HCT116 (cell line): ENCODE measurements around the gene CELF2. TPM values are rescaled to one million over a fixed set of nuclear protein-coding genes. Genes with fewer than 3 reads are reported as not detected.

Source experiments
- ATAC-seq: fragments of 200-7000 bp; cut with Tn5 transposase; 2 replicates; pipeline ENCODE4 v1.9.1; 2020; ENCODE audit warnings: mild to moderate bottlenecking, moderate library complexity
- BruUV-seq: library from RNA; stranded (reverse); fragments of 400-500 nt; replicated peaks from 2 replicates; lab custom pipeline; 2021; lab: Mats Ljungman, UMichigan
- CTCF ChIA-PET: fragments of 300-600 bp; sonication (Branson Sonifier 250); formaldehyde crosslinking; loops from one replicate; lab custom pipeline; 2021; ENCODE audit warnings: antibody characterized with exemption; lab: Charles Lee
- POLR2A ChIA-PET: fragments of 300-600, 350-600 bp; sonication (Branson Sonifier 250); formaldehyde crosslinking; loops from one replicate; lab custom pipeline; 2021; ENCODE audit warnings: antibody characterized with exemption; lab: Charles Lee
- RAD21 ChIA-PET, 2 experiments: fragments of 300-600 bp; sonication (Branson Sonifier 250); formaldehyde crosslinking; loops; one replicate each; lab custom pipeline; 2023; ENCODE audit warnings: low total read pairs in 2 of 2; ENCODE audit not compliant: uncharacterized antibody in 2 of 2, unreplicated experiment in 2 of 2, low non-redundant PET in 1 of 2; lab: Charles Lee
- DNase-seq: peaks from one replicate; pipeline ENCODE4 v3.0.0-alpha.2; 2010; ENCODE audit warnings: low read depth, low spot score
- H2AFZ ChIP-seq: fragments of 200-600 bp; shearing (Covaris generic), sonication (generic); 2 replicates; pipeline ENCODE4 v1.6.1; 2017; ENCODE audit warnings: low read depth, mixed run types, mixed read lengths, antibody characterized with exemption, low read length; ENCODE audit not compliant: poor library complexity, severe bottlenecking
- H3K27ac ChIP-seq: 2 replicates; pipeline ENCODE4 v1.5.1; 2012; ENCODE audit warnings: low read depth, low read length
- H3K27me3 ChIP-seq: fragments of 200-600 bp; sonication (generic); 2 replicates; pipeline ENCODE4 v1.6.1; 2016; ENCODE audit warnings: mixed run types, low read length, mixed read lengths; ENCODE audit not compliant: insufficient read depth
- H3K36me3 ChIP-seq, 2 experiments: fragments of 200-500 bp in 1 of 2; fragments of 200-600 bp in 1 of 2; sonication (Bioruptor generic) in 1 of 2; sonication (generic) in 1 of 2; 2 replicates each; pipeline versions ENCODE4 v1.5.1 to v1.6.1; 2014 to 2016; ENCODE audit warnings: low read length in 2 of 2, inconsistent platforms in 1 of 2, mixed read lengths in 1 of 2, mixed run types in 1 of 2; ENCODE audit not compliant: insufficient read depth in 2 of 2, control insufficient read depth in 1 of 2
- H3K4me1 ChIP-seq, 2 experiments: fragments of 200-600 bp in 1 of 2; sonication (generic) in 1 of 2; 2 replicates each; pipeline versions ENCODE4 v1.5.1 to v1.6.1; 2012 to 2017; ENCODE audit warnings: low read length in 2 of 2, inconsistent platforms in 1 of 2, mild to moderate bottlenecking in 1 of 2, mixed read lengths in 1 of 2, mixed run types in 1 of 2, moderate library complexity in 1 of 2; ENCODE audit not compliant: insufficient read depth in 2 of 2, control insufficient read depth in 1 of 2
- H3K4me2 ChIP-seq: fragments of 200-600 bp; sonication (generic); 2 replicates; pipeline ENCODE4 v1.6.1; 2017; ENCODE audit warnings: mixed run types, low read length, mixed read lengths
- H3K4me3 ChIP-seq, 2 experiments: fragments of 200-600 bp in 1 of 2; sonication (generic) in 1 of 2; replicated peaks in 1 of 2; 2 replicates each; pipeline ENCODE4 v1.5.1; 2011 to 2016; ENCODE audit warnings: low read length in 2 of 2, control low read depth in 1 of 2, low read depth in 1 of 2, mild to moderate bottlenecking in 1 of 2, mixed read lengths in 1 of 2, mixed run types in 1 of 2
- H3K79me2 ChIP-seq: fragments of 200-600 bp; sonication (generic); 2 replicates; pipeline ENCODE4 v1.6.1; 2017; ENCODE audit warnings: mild to moderate bottlenecking, mixed run types, low read length, moderate library complexity, mixed read lengths; ENCODE audit not compliant: insufficient read depth
- H3K9ac ChIP-seq: fragments of 200-600 bp; sonication (generic); 2 replicates; pipeline ENCODE4 v1.6.1; 2016; ENCODE audit warnings: low read length, mixed read lengths
- H3K9me2 ChIP-seq: fragments of 200-600 bp; sonication (generic), shearing (Covaris generic); 2 replicates; pipeline ENCODE4 v1.6.1; 2017; ENCODE audit warnings: mixed run types, mild to moderate bottlenecking, moderate library complexity; ENCODE audit not compliant: insufficient read depth
- H3K9me3 ChIP-seq, 2 experiments: fragments of 200-500 bp in 1 of 2; fragments of 200-600 bp in 1 of 2; sonication (Bioruptor generic) in 1 of 2; sonication (generic) in 1 of 2; 2 replicates each; pipeline ENCODE4 v1.6.1; 2014 to 2017; ENCODE audit warnings: low read length in 2 of 2, mixed read lengths in 2 of 2, inconsistent platforms in 1 of 2, low read depth in 1 of 2, mild to moderate bottlenecking in 1 of 2, mixed run types in 1 of 2, moderate library complexity in 1 of 2; ENCODE audit not compliant: control insufficient read depth in 1 of 2, insufficient read depth in 1 of 2
- H4K20me1 ChIP-seq: fragments of 200-600 bp; sonication (generic), shearing (Covaris generic); 2 replicates; pipeline ENCODE4 v1.6.1; 2017; ENCODE audit warnings: mixed run types, mild to moderate bottlenecking, moderate library complexity; ENCODE audit not compliant: insufficient read depth
- CBX3 ChIP-seq: IDR thresholded peaks from 2 replicates; pipeline ENCODE4 v1.6.1; 2012; ENCODE audit warnings: low read depth
- CEBPB ChIP-seq: IDR thresholded peaks from 2 replicates; pipeline ENCODE4 v1.6.1; 2012; ENCODE audit warnings: low read depth
- CTCF ChIP-seq, 3 experiments: fragments of 200-600 bp in 1 of 3; sonication (generic) in 1 of 3; IDR thresholded peaks in 2 of 3; conservative IDR thresholded peaks in 1 of 3; 2 replicates each; pipeline ENCODE4 v1.5.1; 2012 to 2017; ENCODE audit warnings: low read depth in 2 of 3, low read length in 2 of 3, antibody characterized with exemption in 1 of 3, borderline replicate concordance in 1 of 3, control low read depth in 1 of 3, mild to moderate bottlenecking in 1 of 3, mixed read lengths in 1 of 3, mixed run types in 1 of 3, moderate library complexity in 1 of 3; ENCODE audit not compliant: insufficient read depth in 1 of 3
- EGR1 ChIP-seq: IDR thresholded peaks from 2 replicates; pipeline ENCODE4 v1.6.1; 2012; ENCODE audit warnings: low read depth
- EZH2 ChIP-seq: fragments of 200-600 bp; sonication (generic); IDR thresholded peaks from 2 replicates; pipeline ENCODE4 v1.6.1; 2017; ENCODE audit warnings: antibody characterized with exemption, mixed run types
- EZH2phosphoT487 ChIP-seq: fragments of 200-600 bp; IDR thresholded peaks from 2 replicates; pipeline ENCODE4 v1.6.1; 2018; ENCODE audit warnings: antibody characterized with exemption, borderline replicate concordance
- FOSL1 ChIP-seq: IDR thresholded peaks from 2 replicates; pipeline ENCODE4 v1.6.1; 2012; ENCODE audit warnings: low read depth
- MAX ChIP-seq: IDR thresholded peaks from 2 replicates; pipeline ENCODE4 v1.6.1; 2012
- POLR2A ChIP-seq: IDR thresholded peaks from 2 replicates; pipeline ENCODE4 v1.7.0; 2011; ENCODE audit warnings: borderline replicate concordance; ENCODE audit not compliant: insufficient read depth, insufficient read length; ENCODE audit errors: extremely low read depth
- POLR2AphosphoS5 ChIP-seq: IDR thresholded peaks from 2 replicates; pipeline ENCODE4 v1.6.1; 2011; ENCODE audit warnings: mild to moderate bottlenecking, low read depth, low read length, moderate library complexity
- REST ChIP-seq: IDR thresholded peaks from 2 replicates; pipeline ENCODE4 v1.6.1; 2012; ENCODE audit warnings: low read depth
- SIN3A ChIP-seq: IDR thresholded peaks from 2 replicates; pipeline ENCODE4 v1.6.1; 2012; ENCODE audit warnings: low read depth
- SP1 ChIP-seq: IDR thresholded peaks from 2 replicates; pipeline ENCODE4 v1.6.1; 2012; ENCODE audit warnings: low read depth
- ZFX ChIP-seq: fragments of 450-650 bp; IDR thresholded peaks from 2 replicates; pipeline ENCODE4 v1.6.1; 2017
- ZNF274 ChIP-seq: fragments of 200-500 bp; sonication (Bioruptor generic); IDR thresholded peaks from 2 replicates; pipeline ENCODE4 v1.6.1; 2014; ENCODE audit warnings: mild to moderate bottlenecking, low read depth, low read length, inconsistent platforms
- intact Hi-C: fragments of 100-400 bp; cut with micrococcal nuclease; formaldehyde crosslinking; loops from 2 replicates; pipeline ENCODE4 v1.10.0; 2022
- total RNA-seq: library from RNA; stranded (reverse); gene quantifications from one replicate; pipeline ENCODE4 v1.2.1, GENCODE V29; 2021; ENCODE audit not compliant: unreplicated experiment

Gene CELF2
- total RNA-seq, 1 experiment from 2014 or later = 0.66 TPM

DNA sequence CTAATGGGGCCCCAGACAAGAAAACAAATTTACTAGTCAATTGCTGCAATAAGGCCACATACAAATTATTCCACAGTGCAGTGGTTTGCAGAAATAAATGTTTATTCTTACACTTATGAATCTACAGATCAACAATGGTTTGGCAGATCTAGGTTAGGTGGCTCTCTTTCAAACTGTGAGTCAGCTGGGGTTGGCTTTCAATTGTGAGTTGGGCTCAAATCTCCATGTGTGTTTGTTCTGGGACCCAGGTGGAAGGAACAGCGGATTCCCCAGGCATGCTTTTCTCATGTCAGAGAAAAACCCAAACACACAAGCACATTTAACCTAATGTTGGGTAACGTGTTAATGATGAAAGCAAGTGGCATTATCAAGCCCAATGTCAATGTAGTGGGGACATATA is 25.6 kb upstream of the CELF2 start (continued):
- TF ChIP-seq REST (no peak), EGR1 (no peak), CBX3 (no peak), POLR2A (no peak)
- TF ChIP-seq, all 23 proteins: peak for 0

- ATAC-seq (no peak), DNase-seq (no peak)
- Histone ChIP-seq H3K27ac (no peak overlapping the region), H3K27me3 (no peaks in the 10 kb centered on the region), H3K9me3 (peaks cover 4% of the 10 kb centered on the region in 2 experiments; a peak in 2 of 4 replicates), H4K20me1 (no peaks in the 10 kb centered on the region), H3K36me3 (no peaks in the 10 kb centered on the region), H2AFZ (no peak overlapping the region), H3K4me3 (no peak overlapping the region), H3K9me2 (no peaks in the 10 kb centered on the region), H3K9ac (no peak overlapping the region), H3K4me1 (no peaks in the 10 kb centered on the region), H3K4me2 (no peak overlapping the region), H3K79me2 (no peaks in the 10 kb centered on the region)
- intact Hi-C loops = no loop called here
- ChIA-PET RAD21 (no interaction called here), CTCF (no interaction called here), POLR2A (no interaction called here)
- BruUV-seq = no TSS peak
- no peak for TF ChIP-seq POLR2AphosphoS5
- no peak for TF ChIP-seq FOSL1
- no peak for TF ChIP-seq MAX
- TF ChIP-seq CEBPB = no peak
- TF ChIP-seq EZH2phosphoT487 = no peak
- no peak for TF ChIP-seq EZH2
- TF ChIP-seq EGR1 = no peak
- no peak for TF ChIP-seq POLR2A
- TF ChIP-seq ZFX = no peak
- no peak for TF ChIP-seq REST
- no peak for TF ChIP-seq SP1
- TF ChIP-seq CTCF (IDR thresholded peaks at IDR 0.05 in 2 of 3, conservative IDR thresholded peaks at IDR 0.05 in 1 of 3; ENCODE audit: borderline replicate concordance in 1 of 3, insufficient read depth in 1 of 3, low read depth in 2 of 3, low read length in 2 of 3) = no peak
- TF ChIP-seq ZNF274 = no peak
- TF ChIP-seq SIN3A = no peak
These were observed 24.5 kb upstream of the CELF2 start for GRCh38 chr10:10992961-10993714.
